ENCODE data around the gene LRRC56. TPM values are rescaled to one million over a fixed set of nuclear protein-coding genes. Genes with fewer than 3 reads are reported as not detected.

The LRRC56 gene
- total RNA-seq, 1 experiment from 2014 or later = 0.57 TPM

DNA sequence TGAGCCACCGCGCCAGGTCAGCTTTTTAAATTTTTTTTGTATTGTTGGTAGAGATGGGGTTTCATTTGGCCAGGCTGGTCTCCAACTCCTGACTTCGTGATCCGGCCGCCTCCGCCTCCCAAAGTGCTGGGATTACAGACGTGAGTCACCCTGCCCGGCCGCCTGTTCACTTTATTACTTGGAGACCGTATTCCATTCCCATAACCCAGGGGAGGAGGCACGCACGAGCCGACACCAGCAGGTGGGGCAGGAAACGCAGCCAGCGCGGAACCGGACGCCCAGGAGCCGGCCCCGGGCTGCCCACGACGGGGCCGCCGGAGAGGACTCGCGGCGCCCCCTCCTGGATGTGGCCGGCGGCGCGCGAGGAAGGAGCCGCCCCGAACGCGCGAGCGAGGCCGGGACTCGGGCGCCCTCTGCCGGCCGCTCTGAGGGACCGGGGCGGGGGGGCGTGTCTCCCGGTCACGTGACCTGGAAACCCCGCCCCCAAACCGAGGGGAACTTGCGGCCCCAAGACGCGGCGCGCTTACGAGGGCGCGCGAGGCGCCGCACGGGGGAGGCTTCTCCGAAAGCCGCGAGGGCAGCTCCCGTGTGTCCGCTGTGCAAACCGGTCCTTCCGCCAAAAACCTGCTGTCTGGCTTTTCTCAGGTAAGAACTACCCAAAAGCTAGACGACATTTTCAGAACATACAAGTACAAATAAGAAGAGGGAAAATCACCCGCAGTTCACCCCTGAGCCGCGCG is 18.7 kb upstream of the LRRC56 start:
- DNase-seq (ENCODE audit: extremely low read depth, low read depth) = peak; percentile 92

DNA sequence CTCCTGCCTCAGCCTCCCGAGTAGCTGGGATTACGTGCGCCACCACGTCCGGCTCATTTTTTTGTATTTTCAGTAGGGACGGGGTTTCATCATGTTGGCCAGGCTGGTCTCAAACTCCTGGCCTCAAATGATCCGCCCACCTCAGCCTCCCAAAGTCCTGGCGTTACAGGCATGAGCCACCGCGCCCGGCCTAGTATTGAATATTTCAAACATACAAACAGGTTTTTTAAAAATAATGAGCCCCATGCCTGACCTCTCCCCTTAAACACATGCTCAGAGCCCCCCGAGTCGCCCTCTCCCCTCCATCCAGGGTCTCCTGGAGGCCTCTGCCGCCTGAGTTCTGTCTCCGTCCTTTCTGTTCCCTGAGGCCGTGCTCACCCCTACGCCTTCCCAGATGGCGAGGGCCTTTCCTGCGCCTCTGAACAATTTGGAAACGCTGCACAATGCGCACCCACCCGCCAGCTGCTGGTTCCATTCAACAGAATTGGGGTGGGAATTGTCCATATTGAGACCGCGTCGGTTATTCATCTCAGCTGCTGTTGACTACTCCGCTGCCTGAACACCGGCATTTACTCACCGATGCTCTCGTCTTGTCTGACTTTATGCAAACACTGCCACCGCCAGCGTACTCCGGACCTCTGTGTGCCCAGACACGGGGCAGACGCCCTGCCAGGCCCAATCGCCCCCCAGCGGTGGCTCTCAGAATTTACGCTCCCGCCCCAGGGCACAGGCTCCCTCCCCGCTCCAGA is 16.7 kb upstream of the LRRC56 start:
- no peak for DNase-seq (ENCODE audit: extremely low read depth, low read depth)

DNA sequence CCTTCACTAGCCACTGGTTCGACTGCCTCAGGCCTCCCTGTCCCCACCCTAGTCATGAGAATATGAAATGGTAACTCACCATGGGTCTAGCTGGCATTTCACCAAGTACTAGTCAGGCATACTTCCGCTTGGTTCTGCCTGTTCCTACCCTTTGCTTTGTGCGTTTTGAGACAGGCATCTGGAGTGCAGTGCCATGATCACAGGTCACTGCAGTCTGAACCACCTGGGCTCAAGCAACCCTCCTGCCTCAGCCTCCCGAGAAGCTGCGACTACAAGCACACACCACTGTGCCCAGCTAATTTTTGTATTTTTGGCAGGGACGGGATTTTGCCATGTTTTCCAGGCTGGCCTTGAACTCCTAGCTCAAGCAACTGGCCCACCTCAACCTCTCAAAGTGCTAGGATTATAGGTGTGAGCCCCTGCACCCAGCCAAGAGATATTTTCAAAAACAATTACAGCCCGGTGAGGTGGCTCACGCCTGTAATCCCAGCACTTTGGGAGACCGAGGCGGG is 16.1 kb upstream of the LRRC56 start:
- DNase-seq (ENCODE audit: extremely low read depth, low read depth) = no peak

DNA sequence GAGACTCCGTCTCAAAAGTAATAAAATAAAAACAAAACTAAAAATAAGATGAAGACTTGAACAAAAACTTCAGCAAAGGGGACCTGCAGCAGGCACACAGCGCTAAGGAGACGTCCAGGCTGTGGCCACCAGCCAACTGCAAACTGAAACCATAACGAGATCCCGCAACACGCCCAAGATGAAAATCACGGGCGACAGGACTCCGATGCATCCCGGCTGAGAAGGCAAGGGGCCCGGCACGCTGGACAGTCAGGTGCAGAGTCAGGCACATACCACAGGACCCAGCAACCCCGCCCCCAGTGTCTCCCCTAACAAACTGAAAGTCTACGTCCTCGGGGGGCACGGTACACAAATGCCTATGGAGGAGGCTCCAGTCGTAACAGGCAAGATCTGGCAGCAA is 11.1 kb upstream of the LRRC56 start:
- DNase-seq (ENCODE audit: extremely low read depth, low read depth) = no peak

DNA sequence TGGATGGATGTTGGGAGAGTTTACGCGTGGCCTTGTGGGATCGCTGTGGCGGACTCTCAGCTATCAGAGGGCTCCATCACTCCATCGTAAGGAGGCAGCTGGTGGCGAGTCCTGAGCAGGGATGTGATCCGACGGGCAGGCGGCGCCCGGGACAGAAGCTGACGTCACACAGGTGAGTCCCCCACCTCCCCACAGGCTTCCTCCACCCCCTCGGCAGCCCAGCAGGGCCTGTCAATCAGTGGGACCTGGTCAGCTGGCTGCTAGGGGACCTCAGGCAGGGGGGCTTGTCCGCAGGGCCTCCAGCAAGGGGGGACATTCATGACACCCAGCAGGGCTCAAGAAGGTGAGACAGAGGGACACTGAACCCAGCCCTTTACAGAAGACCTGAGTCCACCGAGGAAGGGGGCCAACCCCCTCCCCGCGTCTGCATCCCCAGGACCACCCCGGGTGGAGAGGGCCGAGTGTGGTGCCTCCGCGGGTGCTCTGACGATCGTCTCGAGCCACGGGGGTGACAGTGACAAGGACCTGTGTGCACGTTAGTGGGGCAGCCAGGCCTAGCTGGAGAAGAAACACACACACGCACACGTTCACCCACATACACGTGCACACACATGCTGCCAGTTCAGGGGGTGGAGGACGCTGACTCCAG is 9.0 kb upstream of the LRRC56 start:
- DNase-seq (ENCODE audit: extremely low read depth, low read depth) = no peak

- DNase-seq (ENCODE audit: extremely low read depth, low read depth) = no peak
These were observed 8.3 kb upstream of the LRRC56 start for GRCh38 chr11:528815-529727.

DNA sequence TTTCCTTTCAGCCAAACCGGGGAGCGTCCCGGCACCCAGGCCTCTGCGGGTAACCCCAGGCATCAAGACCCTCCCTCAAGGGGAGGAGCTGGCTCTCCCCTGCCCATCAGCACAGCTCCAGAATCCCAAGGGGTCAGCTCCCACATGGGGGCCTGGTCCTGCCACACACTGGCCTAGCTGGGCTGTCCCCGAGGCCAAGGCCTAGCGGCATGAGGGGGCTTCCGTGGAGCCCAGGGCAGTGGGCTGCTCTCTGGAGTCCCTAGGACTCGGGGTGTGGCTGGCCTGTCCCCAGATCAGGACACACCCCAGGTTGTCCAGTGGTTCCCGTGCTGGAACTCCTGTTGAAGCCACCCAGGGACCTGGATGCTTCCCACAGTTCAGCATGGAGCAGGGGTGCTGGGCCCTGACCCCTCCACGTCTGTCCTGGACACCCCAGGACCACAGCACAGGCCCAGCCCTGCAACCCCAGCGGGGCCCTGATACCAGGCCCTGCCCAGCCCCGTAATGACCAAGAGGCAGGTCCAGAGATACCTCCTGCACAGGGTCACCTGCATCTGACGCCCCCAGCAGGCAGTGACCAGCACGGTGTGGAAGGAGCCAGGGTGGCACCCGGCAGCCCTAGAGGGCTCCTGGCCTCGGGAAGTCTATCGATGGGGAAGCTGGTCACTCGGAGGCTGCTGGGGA is 7.5 kb upstream of the LRRC56 start:
- DNase-seq (ENCODE audit: extremely low read depth, low read depth) = no peak

DNA sequence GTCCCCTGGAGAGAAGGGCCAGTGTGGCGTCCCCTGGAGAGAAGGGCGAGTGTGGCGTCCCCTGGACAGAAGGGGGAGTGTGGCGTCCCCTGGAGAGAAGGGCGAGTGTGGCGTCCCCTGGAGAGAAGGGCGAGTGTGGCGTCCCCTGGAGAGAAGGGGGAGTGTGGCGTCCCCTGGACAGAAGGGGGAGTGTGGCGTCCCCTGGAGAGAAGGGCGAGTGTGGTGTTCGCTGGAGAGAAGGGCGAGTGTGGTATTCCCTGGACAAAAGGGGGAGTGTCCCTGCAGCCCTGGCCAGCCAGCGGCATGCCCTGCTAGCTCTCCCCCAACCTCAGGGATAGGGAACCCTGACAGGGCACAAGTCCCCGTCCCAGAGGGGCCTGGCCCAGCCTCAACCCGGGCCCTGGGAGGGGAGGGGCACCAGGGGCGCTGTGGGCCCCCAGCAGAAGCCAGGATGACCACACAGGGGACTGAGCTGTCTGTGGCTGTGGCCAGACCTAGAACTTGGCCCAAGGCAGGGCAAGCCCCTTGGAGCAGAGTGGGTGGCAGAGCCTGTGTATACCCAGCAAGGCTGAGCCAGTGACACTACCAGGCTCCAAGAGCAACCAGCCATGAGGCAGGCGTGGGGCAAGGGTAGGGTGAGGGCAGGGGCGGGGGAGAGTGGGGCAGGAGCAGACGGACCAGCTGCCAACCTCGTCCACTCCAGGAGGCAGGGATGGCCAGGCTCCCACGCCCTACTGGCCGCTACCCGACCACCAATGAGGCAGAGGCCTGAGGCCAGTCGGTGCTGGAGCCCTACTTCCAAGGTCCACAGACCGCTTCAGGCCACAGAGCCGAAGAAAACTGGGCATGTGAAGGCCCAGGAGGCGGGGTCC is 6.1 kb upstream of the LRRC56 start:
- no peak for DNase-seq (ENCODE audit: extremely low read depth, low read depth)

DNA sequence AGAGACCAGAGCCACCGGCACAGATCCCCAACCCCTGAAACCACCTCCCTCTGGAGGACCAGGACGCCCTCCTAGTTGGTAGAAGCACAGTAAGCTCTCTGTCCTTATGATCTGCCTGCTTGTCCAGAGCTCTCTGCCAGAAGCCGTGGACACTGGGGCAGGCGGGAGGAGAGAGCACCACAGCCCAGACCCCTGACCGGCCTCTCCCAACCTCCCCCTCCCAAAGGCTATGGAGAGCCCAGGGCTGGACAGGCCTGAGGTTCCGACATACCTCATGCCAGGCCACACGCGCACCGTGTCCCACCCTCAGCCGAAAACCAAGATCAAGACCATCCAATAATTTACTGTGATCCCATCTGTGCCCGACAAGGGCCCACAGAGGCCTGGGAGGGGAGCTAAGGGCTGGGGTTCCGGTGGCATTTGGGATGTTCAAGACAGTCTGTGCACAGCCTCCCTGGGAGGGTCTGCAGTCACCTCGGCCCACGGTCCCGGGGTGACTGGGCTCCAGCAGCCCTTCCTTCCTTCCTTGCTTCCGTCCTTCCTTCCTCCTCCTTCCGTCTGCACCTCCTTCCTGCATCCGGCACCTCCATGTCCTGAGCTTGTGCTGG is 5.3 kb upstream of the LRRC56 start:
- no peak for DNase-seq (ENCODE audit: extremely low read depth, low read depth)

- DNase-seq (ENCODE audit: extremely low read depth, low read depth) = no peak
These were observed 4.8 kb upstream of the LRRC56 start for GRCh38 chr11:532527-532985.

- DNase-seq (ENCODE audit: extremely low read depth, low read depth) = no peak
These were observed 4.2 kb upstream of the LRRC56 start for GRCh38 chr11:532986-533585.

DNA sequence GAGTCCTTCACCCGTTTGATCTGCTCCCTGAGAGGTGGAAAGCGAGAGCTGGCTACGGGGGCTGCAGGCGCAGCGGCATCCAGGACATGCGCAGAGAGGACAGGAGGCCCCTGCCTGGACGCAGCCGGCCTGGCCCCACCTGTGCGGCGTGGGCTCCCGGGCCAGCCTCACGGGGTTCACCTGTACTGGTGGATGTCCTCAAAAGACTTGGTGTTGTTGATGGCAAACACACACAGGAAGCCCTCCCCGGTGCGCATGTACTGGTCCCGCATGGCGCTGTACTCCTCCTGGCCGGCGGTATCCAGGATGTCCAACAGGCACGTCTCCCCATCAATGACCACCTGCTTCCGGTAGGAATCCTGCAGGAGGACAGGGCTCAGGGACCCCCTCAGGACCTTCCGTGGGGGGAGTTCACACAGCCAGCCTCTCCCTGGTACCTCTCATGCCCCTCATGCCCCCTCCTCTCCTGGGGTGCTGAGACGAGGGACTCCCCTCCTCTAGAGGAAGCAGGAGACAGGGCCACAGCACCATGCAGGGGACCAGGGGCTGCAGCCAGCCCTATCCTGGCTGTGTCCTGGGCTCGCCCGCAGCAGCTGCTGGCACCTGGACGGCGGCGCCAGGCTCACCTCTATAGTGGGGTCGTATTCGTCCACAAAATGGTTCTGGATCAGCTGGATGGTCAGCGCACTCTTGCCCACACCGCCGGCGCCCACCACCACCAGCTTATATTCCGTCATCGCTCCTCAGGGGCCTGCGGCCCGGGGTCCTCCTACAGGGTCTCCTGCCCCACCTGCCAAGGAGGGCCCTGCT is 3.5 kb upstream of the LRRC56 start:
- DNase-seq (ENCODE audit: extremely low read depth, low read depth) = no peak

GRCh38 chr11:534396-535209 is 2.7 kb upstream of the LRRC56 start:
- DNase-seq (ENCODE audit: extremely low read depth, low read depth) = no peak

GRCh38 chr11:535210-535518 is 2.2 kb upstream of the LRRC56 start:
- DNase-seq (ENCODE audit: extremely low read depth, low read depth) = no peak

GRCh38 chr11:535519-536454 is 1.5 kb upstream of the LRRC56 start, which contains the start of gene HRAS:
Gene HRAS (minus strand): TSS chr11:535576.
- DNase-seq (ENCODE audit: extremely low read depth, low read depth) = peak; percentile 85

Measured in NCI-H460 (cell line).